K562 (cell line): Measurements from ENCODE around the gene PEDS1. TPM values are rescaled to one million over a fixed set of nuclear protein-coding genes. Genes with fewer than 3 reads are reported as not detected.

ENCODE experiments used
- BRD4 ChIP-seq: fragments of 200-600 bp; sonication (generic); IDR thresholded peaks from 2 replicates; pipeline ENCODE4 v1.6.1; 2017; ENCODE audit warnings: inconsistent platforms
- E2F5 ChIP-seq: sonication (generic); formaldehyde crosslinking; IDR thresholded peaks from 2 replicates; pipeline ENCODE4 v1.8.0; 2022; ENCODE audit warnings: mild to moderate bottlenecking, missing genetic modification reagents
- FOXK1 ChIP-seq: sonication (generic); formaldehyde crosslinking; IDR thresholded peaks from 2 replicates; pipeline ENCODE4 v1.8.0; 2022; ENCODE audit warnings: missing genetic modification reagents, mild to moderate bottlenecking, borderline replicate concordance
- HES1 ChIP-seq: fragments of 450-650 bp; IDR thresholded peaks from 2 replicates; pipeline ENCODE4 v1.6.1; 2016; ENCODE audit warnings: low read depth, mild to moderate bottlenecking, moderate library complexity
- KLF1 ChIP-seq: fragments of 450-650 bp; IDR thresholded peaks from 2 replicates; pipeline ENCODE4 v1.6.1; 2016; ENCODE audit warnings: missing genetic modification characterization, missing compliant biosample characterization
- PREB ChIP-seq: sonication (generic); formaldehyde crosslinking; IDR thresholded peaks from 2 replicates; pipeline ENCODE4 v1.8.1; 2023; ENCODE audit warnings: mild to moderate bottlenecking, missing genetic modification reagents
- SLC30A9 ChIP-seq: fragments of 250-450 bp; sonication (Bioruptor Pico); IDR thresholded peaks from 2 replicates; pipeline ENCODE4 v1.8.0; 2022; ENCODE audit warnings: mild to moderate bottlenecking, moderate library complexity
- SMARCE1 ChIP-seq: fragments of 450-650 bp; IDR thresholded peaks from 2 replicates; pipeline ENCODE4 v1.7.1; 2016; ENCODE audit warnings: mild to moderate bottlenecking
- ZBTB11 ChIP-seq, 3 experiments: fragments of 200-800 bp in 1 of 3; fragments of 250-450 bp in 1 of 3; fragments of 450-650 bp in 1 of 3; sonication (Bioruptor Pico) in 1 of 3; sonication (Bioruptor generic) in 1 of 3; formaldehyde crosslinking in 1 of 3; IDR thresholded peaks; 2 replicates each; pipeline versions ENCODE4 v1.6.1 to v1.8.0; 2016 to 2022; ENCODE audit warnings: mild to moderate bottlenecking in 2 of 3, missing genetic modification characterization in 2 of 3, missing compliant biosample characterization in 1 of 3, moderate library complexity in 1 of 3
- ZNF121 ChIP-seq: sonication (generic); formaldehyde crosslinking; conservative IDR thresholded peaks from 2 replicates; pipeline ENCODE4 v1.8.0; 2022; ENCODE audit warnings: missing genetic modification reagents
- ZNF347 ChIP-seq: fragments of 450-650 bp; formaldehyde crosslinking; IDR thresholded peaks from 2 replicates; pipeline ENCODE4 v1.4.0; 2020; ENCODE audit warnings: low read depth, mild to moderate bottlenecking, moderate library complexity
- ZNF583 ChIP-seq: fragments of 250-450 bp; sonication (Bioruptor Pico); IDR thresholded peaks from 2 replicates; pipeline ENCODE4 v1.4.0; 2020
- ZSCAN29 ChIP-seq: fragments of 450-650 bp; IDR thresholded peaks from 2 replicates; pipeline ENCODE4 v1.6.1; 2017
- polyA plus RNA-seq, 8 experiments: library from polyadenylated mRNA; depleted of rRNA in 4 of 8; stranded (reverse) in 5 of 8; unstranded in 3 of 8; fragments of >200 nt; fragmentation: Nextera tagmentation in 2 of 8; fragmentation: Illumina TruSeq in 1 of 8; extraction: Ambion mirVana in 2 of 8; extraction: Trizol in 1 of 8; gene quantifications; 2 replicates each; pipeline versions ENCODE4 v1.2.1 to v1.2.3, GENCODE V29; 2011 to 2014; ENCODE audit warnings: inconsistent platforms in 1 of 8, missing spikeins in 1 of 8
- total RNA-seq, 7 experiments: library from RNA; depleted of rRNA in 6 of 7; stranded (reverse); fragments of >200 nt in 6 of 7; fragmentation: Illumina TruSeq in 2 of 7; extraction: Trizol in 2 of 7; gene quantifications; 2 replicates each; pipeline versions ENCODE4 v1.2.1 to v1.2.3, GENCODE V29; 2011 to 2021; ENCODE audit warnings: low replicate concordance in 1 of 7

Gene PEDS1
- total and polyA plus RNA-seq, 9 of the 15 experiments (the other 6 are each of a cell fraction or from before 2014, with no cell fraction given) = 2.9 to 38.5 (median 24.2) TPM

GRCh38 chr20:50192364-50193198 lies 39.1 kb upstream of the PEDS1 start (continued):
- TF ChIP-seq ZBTB11 (CRISPR knock-in tag; IDR thresholded peaks at IDR 0.05) (no peak), SLC30A9 (CRISPR knock-in tag) (no peak), E2F5 (CRISPR knock-in tag) (no peak), ZNF121 (CRISPR knock-in tag) (no peak), ZSCAN29 (no peak), ZNF583 (CRISPR knock-in tag) (no peak), PREB (CRISPR knock-in tag) (no peak), FOXK1 (CRISPR knock-in tag) (0 out of 2 replicates have a peak, but pooled peaks have one; percentile 43), BRD4 (peak; percentile 79; the same call in 1 of the 2 replicates), KLF1 (tag) (no peak), HES1 (no peak), SMARCE1 (no peak), ZNF347 (CRISPR knock-in tag) (no peak)
